ENCODE results near the gene AFMID. TPM values are rescaled to one million over a fixed set of nuclear protein-coding genes. Genes with fewer than 3 reads are reported as not detected.

AFMID gene
- total RNA-seq, 4 donors from 2014 or later, result 33.7 to 82.4 (median 60.4) TPM

DNA sequence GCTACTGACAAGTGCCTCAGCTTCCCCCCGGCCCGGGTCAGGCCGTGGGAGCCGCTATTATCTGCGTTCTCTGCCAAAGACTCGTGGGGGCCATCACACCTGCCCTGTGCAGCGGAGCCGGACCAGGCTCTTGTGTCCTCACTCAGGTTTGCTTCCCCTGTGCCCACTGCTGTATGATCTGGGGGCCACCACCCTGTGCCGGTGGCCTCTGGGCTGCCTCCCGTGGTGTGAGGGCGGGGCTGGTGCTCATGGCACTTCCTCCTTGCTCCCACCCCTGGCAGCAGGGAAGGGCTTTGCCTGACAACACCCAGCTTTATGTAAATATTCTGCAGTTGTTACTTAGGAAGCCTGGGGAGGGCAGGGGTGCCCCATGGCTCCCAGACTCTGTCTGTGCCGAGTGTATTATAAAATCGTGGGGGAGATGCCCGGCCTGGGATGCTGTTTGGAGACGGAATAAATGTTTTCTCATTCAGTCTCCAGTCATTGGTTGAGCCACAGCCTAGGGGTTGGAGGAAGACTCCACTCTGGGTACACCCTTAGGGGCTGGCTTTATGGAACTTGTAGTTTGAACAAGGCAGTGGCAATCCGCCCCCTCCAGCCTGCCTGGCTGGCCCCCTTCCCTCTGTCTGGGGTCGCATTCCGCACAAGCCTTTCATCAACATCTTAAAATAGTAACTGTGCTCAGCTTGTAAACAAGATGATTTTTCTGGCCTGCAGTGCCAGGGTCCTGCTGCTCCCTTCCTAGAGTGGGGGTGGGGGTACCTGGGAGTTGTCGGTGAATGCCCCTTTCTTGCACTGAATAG lies 14.7 kb upstream of the AFMID start:
- Histone ChIP-seq H3K27me3 (no peaks in the 10 kb centered on the region), H3K9me3 (no peaks in the 10 kb centered on the region), H3K4me1 (peaks cover 68 to 90% (median 82%) of the 10 kb centered on the region in 4 donors), H3K27ac (peak overlapping the region; percentile 85 to 95 (median 92)), H3K4me3 (peak overlapping the region in 2 of 4 donors; percentile 10 to 14), H3K36me3 (no peaks in the 10 kb centered on the region)
- DNase-seq, result peak; percentile 89
- in situ Hi-C loops (cut with MboI; ENCODE audit: low pct_ligation_motif_present in 1 of 4, low pct_unique_long_range_greater_than_20kb in 1 of 4, low sequenced_read_pairs in 3 of 4), result loop anchor here in 2 of 4 donors (10.0 kb wide), 1 partner anchor 58 kb away; no protein-coding TSS in a partner anchor
- intact Hi-C loops (cut with DNase I; ENCODE audit: low total_unique reads), result no loop called here
- WGBS, 2 donors (ENCODE audit: low coverage in 1 of 2), result 24% methylated on average over 19 of the region's 19 CpGs; no CpG with 5 or more reads in 1 of the 2 donors
- TF ChIP-seq, protein P1, sequence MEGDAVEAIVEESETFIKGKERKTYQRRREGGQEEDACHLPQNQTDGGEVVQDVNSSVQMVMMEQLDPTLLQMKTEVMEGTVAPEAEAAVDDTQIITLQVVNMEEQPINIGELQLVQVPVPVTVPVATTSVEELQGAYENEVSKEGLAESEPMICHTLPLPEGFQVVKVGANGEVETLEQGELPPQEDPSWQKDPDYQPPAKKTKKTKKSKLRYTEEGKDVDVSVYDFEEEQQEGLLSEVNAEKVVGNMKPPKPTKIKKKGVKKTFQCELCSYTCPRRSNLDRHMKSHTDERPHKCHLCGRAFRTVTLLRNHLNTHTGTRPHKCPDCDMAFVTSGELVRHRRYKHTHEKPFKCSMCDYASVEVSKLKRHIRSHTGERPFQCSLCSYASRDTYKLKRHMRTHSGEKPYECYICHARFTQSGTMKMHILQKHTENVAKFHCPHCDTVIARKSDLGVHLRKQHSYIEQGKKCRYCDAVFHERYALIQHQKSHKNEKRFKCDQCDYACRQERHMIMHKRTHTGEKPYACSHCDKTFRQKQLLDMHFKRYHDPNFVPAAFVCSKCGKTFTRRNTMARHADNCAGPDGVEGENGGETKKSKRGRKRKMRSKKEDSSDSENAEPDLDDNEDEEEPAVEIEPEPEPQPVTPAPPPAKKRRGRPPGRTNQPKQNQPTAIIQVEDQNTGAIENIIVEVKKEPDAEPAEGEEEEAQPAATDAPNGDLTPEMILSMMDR (IDR thresholded peaks at IDR 0.05), result no peak
- TF ChIP-seq EP300 (IDR thresholded peaks at IDR 0.05; ENCODE audit: low read depth) (no peak), POLR2A (IDR thresholded peaks at IDR 0.05) (peak; percentile 51), POLR2AphosphoS5 (IDR thresholded peaks at IDR 0.05) (peak in 2 of 3 donors; percentile 54 to 64)

DNA sequence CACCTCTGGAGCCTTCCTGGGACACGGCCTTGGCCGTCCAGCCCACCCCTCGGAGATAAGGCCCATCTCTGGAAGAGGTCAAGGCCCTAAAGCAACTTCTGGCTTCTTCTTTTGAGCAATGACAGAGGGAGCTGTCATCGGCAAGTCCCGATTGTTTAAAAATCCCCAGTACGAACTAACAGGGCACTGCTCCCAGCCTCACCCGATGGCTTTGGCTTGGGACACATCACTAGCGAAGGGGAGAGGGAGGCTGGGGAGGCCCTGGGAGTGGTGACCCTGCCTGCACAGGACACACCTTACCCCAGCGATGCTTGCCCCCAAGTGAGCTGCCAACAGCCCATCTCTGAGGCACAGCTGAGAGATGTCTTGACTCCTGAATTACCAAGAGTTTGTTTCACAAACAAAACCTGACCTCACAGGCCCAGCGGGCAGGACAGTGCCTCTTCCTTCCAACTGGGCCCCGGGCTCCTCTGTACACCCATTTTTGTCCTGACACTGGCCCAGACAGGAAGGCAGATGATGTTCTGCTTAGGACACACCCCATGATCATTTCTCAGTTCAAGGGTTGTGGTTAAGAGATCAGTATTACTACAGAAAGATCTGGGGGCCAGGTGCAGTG lies 14.0 kb upstream of the AFMID start:
- intact Hi-C loops (cut with DNase I; ENCODE audit: low total_unique reads), result no loop called here
- Histone ChIP-seq H3K4me1 (peaks cover 68 to 90% (median 80%) of the 10 kb centered on the region in 4 donors), H3K27me3 (no peaks in the 10 kb centered on the region), H3K27ac (peak overlapping the region; percentile 85 to 95 (median 92)), H3K4me3 (peak overlapping the region in 2 of 4 donors; percentile 10 to 11), H3K36me3 (no peaks in the 10 kb centered on the region), H3K9me3 (no peaks in the 10 kb centered on the region)
- DNase-seq, result peak; percentile 68
- in situ Hi-C loops (cut with MboI; ENCODE audit: low pct_ligation_motif_present in 1 of 4, low pct_unique_long_range_greater_than_20kb in 1 of 4, low sequenced_read_pairs in 3 of 4), result loop anchor here in 2 of 4 donors (10.0 kb wide), 1 partner anchor 58 kb away; no protein-coding TSS in a partner anchor
- no peak for TF ChIP-seq EP300 (IDR thresholded peaks at IDR 0.05; ENCODE audit: low read depth)
- TF ChIP-seq POLR2AphosphoS5 (IDR thresholded peaks at IDR 0.05), result peak in 2 of 3 donors; percentile 4 to 53
- WGBS, 2 donors (ENCODE audit: low coverage in 1 of 2), result 26 to 43% methylated on average over 5 to 11 of the region's 11 CpGs

DNA sequence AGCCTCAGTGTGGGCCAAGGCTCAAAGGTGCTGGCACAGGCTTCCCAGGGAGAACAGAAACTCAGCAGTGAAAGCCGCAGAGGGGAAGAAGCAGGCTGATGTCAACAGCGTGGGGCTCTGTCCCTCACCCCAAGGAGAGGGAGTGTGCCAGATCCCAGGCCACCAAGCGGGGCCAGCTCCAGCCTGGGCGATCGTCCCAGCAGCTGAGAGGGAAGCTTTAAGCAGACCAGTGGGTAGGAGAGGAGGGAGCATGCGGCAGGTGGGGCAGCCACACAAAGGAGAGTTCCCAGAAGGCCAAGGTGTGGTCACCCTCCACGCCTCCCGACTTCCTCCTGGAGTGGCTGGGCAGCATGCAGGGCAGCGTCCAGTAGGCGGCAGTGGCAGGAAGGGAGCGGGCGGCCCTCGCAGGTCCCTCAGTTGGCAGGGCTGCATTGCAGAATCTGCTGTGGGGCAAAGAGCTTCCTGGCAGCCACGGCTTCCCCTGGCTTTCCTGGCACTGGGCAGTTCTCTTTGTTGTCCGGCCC lies 12.8 kb upstream of the AFMID start:
- WGBS, 2 donors (ENCODE audit: low coverage in 1 of 2), result 26% methylated on average over 15 of the region's 15 CpGs; no CpG with 5 or more reads in 1 of the 2 donors

More for the DNA sequence above, 12.8 kb upstream of the AFMID start:
- H3K4me3 ChIP-seq, result peak overlapping the region in 1 of 4 donors; percentile 9
- intact Hi-C loops (cut with DNase I; ENCODE audit: low total_unique reads) (no loop called here), in situ Hi-C loops (cut with MboI; ENCODE audit: low pct_ligation_motif_present in 1 of 4, low pct_unique_long_range_greater_than_20kb in 1 of 4, low sequenced_read_pairs in 3 of 4) (loop anchor here in 2 of 4 donors (10.0 kb wide), 1 partner anchor 60 kb away; no protein-coding TSS in a partner anchor)
- peak overlapping the region; percentile 85 to 95 (median 92) for H3K27ac ChIP-seq
- H3K4me1 ChIP-seq, result peaks cover 67 to 85% (median 76%) of the 10 kb centered on the region in 4 donors
- H3K36me3 ChIP-seq, result no peaks in the 10 kb centered on the region
- H3K9me3 ChIP-seq, result no peaks in the 10 kb centered on the region
- H3K27me3 ChIP-seq, result no peaks in the 10 kb centered on the region
- TF ChIP-seq POLR2AphosphoS5 (IDR thresholded peaks at IDR 0.05), result peak; percentile 70 to 89 (median 86)
- TF ChIP-seq EP300 (IDR thresholded peaks at IDR 0.05; ENCODE audit: low read depth), result no peak
- TF ChIP-seq, protein P1 (IDR thresholded peaks at IDR 0.05), result peak; percentile 38 to 95 (median 62)
- TF ChIP-seq POLR2A (IDR thresholded peaks at IDR 0.05), result peak; percentile 85
- peak; percentile 91 for DNase-seq
